ENCODE results near the gene TBC1D8. TPM values are rescaled to one million over a fixed set of nuclear protein-coding genes. Genes with fewer than 3 reads are reported as not detected.
"Not testable (repeated sequence)": the region's sequence is repeated elsewhere in the genome, so short reads cannot be mapped to it uniquely, and the experiment has no call there.

The TBC1D8 gene
- polyA plus RNA-seq, 1 donor = 17.3 TPM

- Histone ChIP-seq H3K36me3 (ENCODE audit: control insufficient read depth, insufficient read depth, low read length) (no peaks in the 10 kb centered on the region), H3K9me3 (ENCODE audit: control insufficient read depth, low read depth, low read length) (no peaks in the 10 kb centered on the region), H3K27me3 (ENCODE audit: control insufficient read depth, insufficient read depth, low read length) (no peaks in the 10 kb centered on the region), H3K4me3 (ENCODE audit: low read length) (no peak overlapping the region), H3K4me1 (ENCODE audit: control insufficient read depth, insufficient read depth, low read length) (no peaks in the 10 kb centered on the region), H3K27ac (ENCODE audit: low read length) (no peak overlapping the region)
- no CpG with 5 or more reads among the region's 5 CpGs for WGBS (ENCODE audit: insufficient coverage, low lambda C conversion rate)
- DNase-seq = no peak
Observed at GRCh38 chr2:101188683-101189405, 37.7 kb upstream of the TBC1D8 start.

- no peak for DNase-seq
Observed at GRCh38 chr2:101187131-101187530, 35.9 kb upstream of the TBC1D8 start.

DNA sequence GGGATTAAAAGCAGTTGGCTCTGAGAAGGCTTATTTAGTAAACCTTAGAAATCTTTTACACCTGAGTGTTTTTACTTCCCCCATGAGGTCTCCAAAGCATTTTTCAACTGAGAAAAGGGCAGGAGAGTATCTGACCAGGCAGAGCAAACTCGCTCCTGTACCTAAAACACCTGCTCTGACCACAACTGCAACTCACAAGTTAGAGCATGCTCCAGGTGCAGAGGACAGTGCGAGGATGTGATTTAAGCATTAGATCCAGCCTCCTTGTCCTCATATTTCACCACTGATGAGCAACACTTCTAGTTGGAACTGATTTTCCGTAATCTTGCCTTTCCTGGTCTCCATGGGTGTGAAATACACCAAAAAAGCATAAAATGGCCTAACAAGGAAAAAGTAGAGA, 34.5 kb upstream of the TBC1D8 start:
- no peak overlapping the region for H3K27ac ChIP-seq (ENCODE audit: low read length)
- no peaks in the 10 kb centered on the region for H3K27me3 ChIP-seq (ENCODE audit: control insufficient read depth, insufficient read depth, low read length)
- H3K9me3 ChIP-seq (ENCODE audit: control insufficient read depth, low read depth, low read length) = no peaks in the 10 kb centered on the region
- WGBS (ENCODE audit: insufficient coverage, low lambda C conversion rate) = 80% methylated on average over 1 of the region's 3 CpGs
- no peaks in the 10 kb centered on the region for H3K4me1 ChIP-seq (ENCODE audit: control insufficient read depth, insufficient read depth, low read length)
- DNase-seq = no peak
- H3K36me3 ChIP-seq (ENCODE audit: control insufficient read depth, insufficient read depth, low read length) = no peaks in the 10 kb centered on the region
- no peak overlapping the region for H3K4me3 ChIP-seq (ENCODE audit: low read length)

More at GRCh38 chr2:101187131-101187530, 35.9 kb upstream of the TBC1D8 start:
- no peaks in the 10 kb centered on the region for H3K4me1 ChIP-seq (ENCODE audit: control insufficient read depth, insufficient read depth, low read length)
- H3K27ac ChIP-seq (ENCODE audit: low read length) = no peak overlapping the region
- H3K4me3 ChIP-seq (ENCODE audit: low read length) = no peak overlapping the region
- no peaks in the 10 kb centered on the region for H3K27me3 ChIP-seq (ENCODE audit: control insufficient read depth, insufficient read depth, low read length)
- no CpG with 5 or more reads among the region's 2 CpGs for WGBS (ENCODE audit: insufficient coverage, low lambda C conversion rate)
- H3K36me3 ChIP-seq (ENCODE audit: control insufficient read depth, insufficient read depth, low read length) = no peaks in the 10 kb centered on the region
- no peaks in the 10 kb centered on the region for H3K9me3 ChIP-seq (ENCODE audit: control insufficient read depth, low read depth, low read length)

- Histone ChIP-seq H3K36me3 (ENCODE audit: control insufficient read depth, insufficient read depth, low read length) (no peaks in the 10 kb centered on the region), H3K4me1 (ENCODE audit: control insufficient read depth, insufficient read depth, low read length) (no peaks in the 10 kb centered on the region), H3K9me3 (ENCODE audit: control insufficient read depth, low read depth, low read length) (no peaks in the 10 kb centered on the region), H3K4me3 (ENCODE audit: low read length) (no peak overlapping the region), H3K27ac (ENCODE audit: low read length) (no peak overlapping the region), H3K27me3 (ENCODE audit: control insufficient read depth, insufficient read depth, low read length) (no peaks in the 10 kb centered on the region)
- DNase-seq = no peak
- 14% methylated on average over 1 of the region's 4 CpGs for WGBS (ENCODE audit: insufficient coverage, low lambda C conversion rate)
Observed at GRCh38 chr2:101185085-101185484, 33.9 kb upstream of the TBC1D8 start.

DNA sequence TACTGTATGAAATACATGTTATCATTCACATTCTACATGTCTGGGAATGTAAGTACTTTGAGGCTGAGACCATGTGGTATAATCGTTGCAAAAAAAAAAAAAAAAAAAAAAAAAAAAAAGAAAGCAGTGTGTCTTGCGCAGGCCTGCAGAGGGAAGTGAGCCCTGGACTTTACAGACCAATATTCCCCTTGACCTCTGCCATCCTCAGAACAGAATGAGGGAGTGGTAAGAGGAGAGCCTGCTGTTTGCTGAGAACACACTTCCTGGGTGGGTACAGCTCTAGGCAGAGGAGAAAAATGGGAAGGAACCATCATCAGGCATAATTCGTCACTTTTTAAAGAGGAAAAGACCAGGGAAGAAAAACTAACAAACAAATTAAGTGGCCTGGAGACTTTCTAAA, 28.8 kb upstream of the TBC1D8 start:
- H3K9me3 ChIP-seq (ENCODE audit: control insufficient read depth, low read depth, low read length) = no peaks in the 10 kb centered on the region
- no peaks in the 10 kb centered on the region for H3K36me3 ChIP-seq (ENCODE audit: control insufficient read depth, insufficient read depth, low read length)
- no peaks in the 10 kb centered on the region for H3K4me1 ChIP-seq (ENCODE audit: control insufficient read depth, insufficient read depth, low read length)
- 80% methylated on average over 1 of the region's 3 CpGs for WGBS (ENCODE audit: insufficient coverage, low lambda C conversion rate)
- DNase-seq = peak; percentile 38 to 50
- no peaks in the 10 kb centered on the region for H3K27me3 ChIP-seq (ENCODE audit: control insufficient read depth, insufficient read depth, low read length)
- H3K4me3 ChIP-seq (ENCODE audit: low read length) = no peak overlapping the region
- H3K27ac ChIP-seq (ENCODE audit: low read length) = no peak overlapping the region

- H3K4me1 ChIP-seq (ENCODE audit: control insufficient read depth, insufficient read depth, low read length) = no peaks in the 10 kb centered on the region
- H3K27ac ChIP-seq (ENCODE audit: low read length) = no peak overlapping the region
- H3K36me3 ChIP-seq (ENCODE audit: control insufficient read depth, insufficient read depth, low read length) = no peaks in the 10 kb centered on the region
- H3K27me3 ChIP-seq (ENCODE audit: control insufficient read depth, insufficient read depth, low read length) = no peaks in the 10 kb centered on the region
- H3K4me3 ChIP-seq (ENCODE audit: low read length) = no peak overlapping the region
- no CpG with 5 or more reads among the region's 4 CpGs for WGBS (ENCODE audit: insufficient coverage, low lambda C conversion rate)
- no peak for DNase-seq
- no peaks in the 10 kb centered on the region for H3K9me3 ChIP-seq (ENCODE audit: control insufficient read depth, low read depth, low read length)
Observed at GRCh38 chr2:101176803-101177202, 25.6 kb upstream of the TBC1D8 start.

- Histone ChIP-seq H3K36me3 (ENCODE audit: control insufficient read depth, insufficient read depth, low read length) (no peaks in the 10 kb centered on the region), H3K27ac (ENCODE audit: low read length) (no peak overlapping the region), H3K9me3 (ENCODE audit: control insufficient read depth, low read depth, low read length) (no peaks in the 10 kb centered on the region), H3K27me3 (ENCODE audit: control insufficient read depth, insufficient read depth, low read length) (no peaks in the 10 kb centered on the region), H3K4me1 (ENCODE audit: control insufficient read depth, insufficient read depth, low read length) (no peaks in the 10 kb centered on the region), H3K4me3 (ENCODE audit: low read length) (no peak overlapping the region)
- no peak for DNase-seq
- no CpG with 5 or more reads among the region's 3 CpGs for WGBS (ENCODE audit: insufficient coverage, low lambda C conversion rate)
Observed at GRCh38 chr2:101175991-101176390, 24.8 kb upstream of the TBC1D8 start.

DNA sequence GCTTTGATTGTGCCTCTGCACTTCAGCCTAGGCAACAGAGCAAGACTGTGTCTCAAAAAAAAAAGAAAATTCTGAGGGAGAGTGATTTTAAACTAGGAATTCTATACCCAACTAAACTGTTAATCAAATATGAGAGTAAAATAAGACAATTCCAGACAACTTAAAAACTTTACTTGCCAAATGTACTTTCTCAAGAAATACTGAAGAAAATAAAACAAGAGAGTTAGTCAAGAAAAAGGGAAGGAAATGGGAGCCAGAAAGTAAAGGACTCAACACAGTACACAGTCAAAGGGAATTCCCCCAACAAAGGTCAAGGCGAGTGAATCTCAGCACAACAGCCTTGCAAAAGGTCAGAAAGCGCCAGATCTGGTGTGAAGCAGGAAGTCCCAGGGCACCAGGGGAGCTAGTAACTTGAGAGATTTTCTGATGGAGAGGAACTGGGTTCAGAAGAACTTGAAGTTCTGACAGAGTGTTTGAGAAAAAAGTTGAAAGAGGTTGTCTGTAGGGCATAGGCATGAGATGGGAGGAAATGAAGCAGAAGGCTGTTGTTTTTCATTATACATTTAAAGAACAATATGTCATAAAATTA, 22.6 kb upstream of the TBC1D8 start:
- no CpG with 5 or more reads among the region's 2 CpGs for WGBS (ENCODE audit: insufficient coverage, low lambda C conversion rate)
- H3K4me1 ChIP-seq (ENCODE audit: control insufficient read depth, insufficient read depth, low read length) = no peaks in the 10 kb centered on the region
- H3K27ac ChIP-seq (ENCODE audit: low read length) = no peak overlapping the region
- H3K4me3 ChIP-seq (ENCODE audit: low read length) = no peak overlapping the region
- H3K36me3 ChIP-seq (ENCODE audit: control insufficient read depth, insufficient read depth, low read length) = no peaks in the 10 kb centered on the region
- no peaks in the 10 kb centered on the region for H3K27me3 ChIP-seq (ENCODE audit: control insufficient read depth, insufficient read depth, low read length)
- no peak for DNase-seq
- no peaks in the 10 kb centered on the region for H3K9me3 ChIP-seq (ENCODE audit: control insufficient read depth, low read depth, low read length)

GRCh38 chr2:101169822-101170221, 18.6 kb upstream of the TBC1D8 start:
- not testable (repeated sequence) for DNase-seq; H3K27ac ChIP-seq (ENCODE audit: low read length); H3K4me1 ChIP-seq (ENCODE audit: control insufficient read depth, insufficient read depth, low read length); H3K9me3 ChIP-seq (ENCODE audit: control insufficient read depth, low read depth, low read length); H3K36me3 ChIP-seq (ENCODE audit: control insufficient read depth, insufficient read depth, low read length); H3K4me3 ChIP-seq (ENCODE audit: low read length); H3K27me3 ChIP-seq (ENCODE audit: control insufficient read depth, insufficient read depth, low read length)
- no CpG with 5 or more reads among the region's 2 CpGs for WGBS (ENCODE audit: insufficient coverage, low lambda C conversion rate)

DNA sequence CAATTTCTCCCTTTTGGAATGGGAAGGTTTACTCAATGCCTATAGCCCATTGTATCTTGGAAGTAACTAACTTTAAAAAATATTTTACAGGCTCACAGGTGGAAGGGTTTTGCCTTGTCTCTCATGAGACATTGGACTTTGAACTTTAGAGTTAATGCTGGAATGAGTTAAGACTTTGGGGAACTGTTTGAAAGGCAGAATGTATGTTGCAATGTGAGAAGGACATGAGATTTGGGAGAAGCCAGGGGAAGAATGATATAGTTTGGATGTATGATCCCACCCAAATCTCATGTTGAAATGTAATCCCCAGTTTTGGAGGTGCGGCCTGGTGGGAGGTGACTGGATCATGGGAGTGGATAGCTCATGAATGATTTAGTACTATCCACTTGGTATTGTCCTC, 17.5 kb upstream of the TBC1D8 start:
- WGBS (ENCODE audit: insufficient coverage, low lambda C conversion rate) = no CpG with 5 or more reads among the region's 1 CpG
- Histone ChIP-seq H3K27me3 (ENCODE audit: control insufficient read depth, insufficient read depth, low read length) (no peaks in the 10 kb centered on the region), H3K27ac (ENCODE audit: low read length) (no peak overlapping the region), H3K4me3 (ENCODE audit: low read length) (no peak overlapping the region), H3K36me3 (ENCODE audit: control insufficient read depth, insufficient read depth, low read length) (no peaks in the 10 kb centered on the region), H3K4me1 (ENCODE audit: control insufficient read depth, insufficient read depth, low read length) (no peaks in the 10 kb centered on the region), H3K9me3 (ENCODE audit: control insufficient read depth, low read depth, low read length) (peaks cover 7% of the 10 kb centered on the region)
- no peak for DNase-seq

- not testable (repeated sequence) for H3K27me3 ChIP-seq (ENCODE audit: control insufficient read depth, insufficient read depth, low read length); H3K4me3 ChIP-seq (ENCODE audit: low read length); H3K27ac ChIP-seq (ENCODE audit: low read length); H3K9me3 ChIP-seq (ENCODE audit: control insufficient read depth, low read depth, low read length); H3K36me3 ChIP-seq (ENCODE audit: control insufficient read depth, insufficient read depth, low read length); DNase-seq; H3K4me1 ChIP-seq (ENCODE audit: control insufficient read depth, insufficient read depth, low read length)
- no CpG with 5 or more reads among the region's 2 CpGs for WGBS (ENCODE audit: insufficient coverage, low lambda C conversion rate)
Observed at GRCh38 chr2:101167532-101167931, 16.4 kb upstream of the TBC1D8 start.
